Skin of body (tissue), 2 donors: ENCODE data around the gene ECT2L. TPM values are rescaled to one million over a fixed set of nuclear protein-coding genes. Genes with fewer than 3 reads are reported as not detected.
"Not testable (repeated sequence)": the region's sequence is repeated elsewhere in the genome, so short reads cannot be mapped to it uniquely, and the experiment has no call there.

ENCODE experiments used
- DNase-seq: peaks from one replicate; lab custom pipeline; 2025; lab: John Stamatoyannopoulos, UW
- total RNA-seq: library from RNA; depleted of rRNA; stranded (reverse); fragments of >200 nt; gene quantifications from one replicate; pipeline ENCODE4 v1.2.3, GENCODE V29; 2014

ECT2L gene
- total RNA-seq, 1 donor from 2014 or later, result 0.10 TPM

DNA sequence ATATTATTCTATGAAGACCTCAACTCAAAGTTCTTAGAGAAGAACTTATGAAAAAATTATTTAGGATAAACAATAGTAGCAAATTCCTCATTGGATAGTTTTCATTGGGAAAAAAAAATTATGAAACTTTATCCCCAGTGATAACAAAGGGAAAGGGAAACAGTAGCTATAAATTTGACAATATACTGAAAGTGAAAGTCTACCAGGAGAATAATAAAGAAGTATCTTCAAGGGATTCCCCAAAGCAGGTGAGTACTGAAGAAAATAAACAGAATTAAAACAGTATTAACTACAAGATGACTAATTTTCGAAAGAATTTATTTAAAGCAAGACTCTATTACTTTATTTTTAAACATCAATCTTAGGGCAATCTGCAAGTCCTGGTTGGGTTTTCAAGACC, 135.8 kb downstream of the ECT2L start:
- DNase-seq, result no peak

DNA sequence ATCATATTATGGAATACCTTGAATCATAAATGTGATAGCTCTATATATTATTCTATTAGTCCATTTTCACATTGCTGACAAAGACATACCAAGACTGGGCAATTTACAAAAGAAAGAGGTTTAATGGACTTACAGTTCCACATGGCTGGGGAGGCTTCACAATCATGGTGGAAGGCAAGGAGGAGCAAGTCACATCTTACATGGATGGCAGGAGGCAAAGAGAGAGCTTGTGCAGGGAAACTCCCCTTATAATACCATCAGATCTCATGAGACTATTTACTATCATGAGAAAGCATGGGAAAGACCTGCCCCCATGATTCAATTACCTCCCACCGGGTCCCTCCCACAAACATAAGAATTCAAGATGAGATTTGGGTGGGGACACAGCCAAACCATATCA, 141.0 kb downstream of the ECT2L start:
- not testable (repeated sequence) for DNase-seq

DNA sequence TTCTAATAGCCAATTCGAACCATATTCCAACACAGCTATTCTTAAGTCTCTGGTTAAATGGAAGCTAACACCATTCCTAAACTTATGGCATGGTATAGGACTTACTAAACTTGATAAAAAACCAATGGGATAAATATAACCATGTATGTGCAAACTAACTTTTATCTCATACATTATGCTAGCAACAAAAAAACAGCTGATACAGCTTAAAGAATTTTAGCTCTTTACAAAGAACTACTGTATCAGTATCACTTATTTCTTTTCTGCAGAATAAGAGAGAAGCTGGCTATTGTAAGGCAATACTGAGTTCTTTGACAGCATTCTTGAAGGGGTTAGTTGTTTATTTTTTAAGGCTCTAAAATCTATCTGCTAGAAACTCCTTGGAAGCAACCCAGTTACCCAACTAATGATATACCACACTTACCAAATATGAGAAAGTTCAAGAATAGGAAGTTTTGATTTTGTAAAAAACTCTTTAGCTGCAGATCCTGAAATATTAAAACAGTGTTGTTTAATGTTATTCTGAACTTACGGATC, 147.3 kb downstream of the ECT2L start:
- no peak for DNase-seq

GRCh38 chr6:138944412-138944811, 148.5 kb downstream of the ECT2L start:
- DNase-seq, result no peak

DNA sequence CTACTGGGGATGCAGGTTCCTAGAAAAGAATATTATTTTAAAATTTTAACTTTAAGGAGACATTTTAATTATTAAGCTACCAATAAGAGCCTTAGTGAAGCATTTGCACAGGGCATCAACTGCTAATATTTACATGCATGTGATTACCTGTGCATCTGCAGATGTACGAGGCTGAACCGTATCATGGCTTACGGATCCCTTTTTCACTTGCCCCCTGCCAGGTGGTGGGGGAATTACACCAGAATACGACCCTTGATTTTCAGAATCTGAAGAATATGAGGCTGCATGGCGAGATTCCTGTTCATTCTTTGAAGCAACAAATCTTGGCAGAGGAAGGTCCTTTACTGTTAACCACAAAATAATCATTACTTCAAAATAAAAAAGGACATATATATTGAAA, 149.5 kb downstream of the ECT2L start:
- no peak for DNase-seq

DNA sequence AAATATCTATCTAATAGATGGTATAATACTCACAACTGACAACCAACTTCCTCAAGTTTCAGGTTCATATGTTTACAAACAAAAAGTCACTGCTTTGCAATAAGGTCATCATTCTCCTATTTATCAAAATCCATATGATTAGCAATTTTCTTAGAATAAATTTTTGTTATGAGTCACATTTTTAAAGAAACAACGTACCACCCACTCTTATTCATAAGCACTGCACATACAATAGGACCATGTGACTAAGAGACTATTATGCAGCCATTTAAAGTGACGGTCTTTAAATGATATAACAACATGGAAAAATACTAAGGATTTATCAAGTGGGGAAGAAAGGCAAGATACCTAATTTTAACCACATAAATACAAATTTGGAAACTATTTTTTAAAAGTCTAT, 152.1 kb downstream of the ECT2L start:
- no peak for DNase-seq

DNA sequence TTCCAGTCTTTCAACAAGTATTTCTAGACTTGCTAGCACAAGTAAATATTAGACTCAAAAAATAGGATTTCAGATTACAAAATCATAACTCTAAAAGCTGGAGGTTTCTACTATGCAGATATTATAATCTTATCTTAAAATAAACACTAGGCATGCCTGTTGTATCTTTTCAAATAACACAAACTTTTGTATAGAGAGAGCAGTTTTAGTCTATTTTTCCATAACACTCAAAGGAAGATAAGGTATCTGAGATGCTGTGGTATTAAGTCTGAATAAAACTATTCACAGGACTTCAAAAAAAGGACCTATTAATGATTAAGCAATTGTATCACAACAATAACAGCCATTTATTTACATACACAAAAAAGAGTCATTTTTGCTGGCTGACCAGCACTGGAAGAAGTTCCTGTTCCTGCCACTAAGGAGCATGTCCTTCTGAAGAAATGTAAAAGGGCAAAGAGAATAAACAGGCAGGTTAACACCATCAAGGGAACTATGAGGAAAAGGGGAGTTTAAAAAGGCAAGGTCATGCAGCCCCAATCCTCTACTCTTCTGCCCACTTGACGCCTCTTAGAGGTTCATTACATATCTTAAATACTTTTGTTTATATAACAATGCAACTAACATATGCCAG, 152.8 kb downstream of the ECT2L start:
- no peak for DNase-seq

DNA sequence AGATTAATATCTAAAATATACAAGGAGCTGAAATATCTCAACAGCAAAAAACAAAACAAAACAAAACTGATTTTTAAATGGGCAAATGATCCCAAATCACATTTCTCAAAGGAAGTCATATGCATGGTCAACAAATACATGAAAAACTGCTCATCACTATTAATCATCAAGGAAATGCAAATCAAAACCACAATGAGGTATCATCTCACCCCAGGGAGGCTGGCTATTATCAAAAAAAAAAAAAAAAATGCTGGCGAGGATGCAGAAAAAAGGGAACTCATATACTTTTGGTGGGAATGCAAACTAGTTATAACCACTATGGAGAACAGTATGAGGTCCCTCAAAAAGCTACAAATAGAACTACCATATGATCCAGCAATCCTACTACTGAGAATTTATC, 157.6 kb downstream of the ECT2L start:
- DNase-seq, result no peak

Other genes starting within 250 kb of the ECT2L start
- gene CCDC28A, start 22.3 kb upstream of the ECT2L start, total RNA-seq, result 15.0 TPM
- gene REPS1, start 192.2 kb downstream of the ECT2L start, total RNA-seq, result 66.1 TPM
- 26.1 TPM for gene ABRACL, start 232.7 kb downstream of the ECT2L start, total RNA-seq